ENCODE data around the gene SBK2.
"Not testable (repeated sequence)": the region's sequence is repeated elsewhere in the genome, so short reads cannot be mapped to it uniquely, and the experiment has no call there.

The SBK2 gene

DNA sequence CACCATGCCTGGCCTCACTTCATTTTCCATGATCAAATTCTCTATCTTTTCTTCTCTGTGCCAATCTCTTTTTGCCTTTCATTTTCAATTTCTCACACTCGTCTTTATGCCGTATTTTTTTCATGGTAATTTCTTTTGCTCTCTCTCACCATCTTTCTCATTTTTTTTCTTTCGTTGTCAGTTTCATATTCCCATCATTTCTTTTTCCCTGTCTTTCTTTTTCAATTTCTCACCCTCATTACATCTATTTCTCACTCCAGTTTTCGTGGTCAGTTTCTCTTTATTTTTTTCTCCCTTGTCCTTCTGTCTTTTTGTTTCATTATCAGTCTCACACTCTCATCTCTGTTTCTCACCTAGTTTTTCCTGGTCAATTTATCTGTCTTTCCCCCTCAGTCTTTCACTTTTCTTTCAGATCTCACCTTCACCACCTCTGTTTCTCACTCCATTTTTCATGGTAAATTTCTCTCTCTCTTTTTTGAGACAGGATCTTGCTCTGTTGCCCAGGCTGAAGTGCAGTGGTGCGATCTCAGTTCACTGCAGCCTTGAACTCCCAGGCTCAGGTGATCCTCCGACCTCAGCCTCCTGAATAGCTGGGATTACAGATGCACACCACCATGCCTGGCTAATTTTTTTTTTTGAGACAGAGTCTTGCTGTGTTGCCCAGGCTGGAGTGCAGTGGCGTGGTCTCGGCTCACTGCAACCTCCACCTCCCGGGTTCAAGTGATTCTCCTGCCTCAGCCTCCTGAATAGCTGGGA is 34.6 kb downstream of the SBK2 start:
- ChIA-PET CTCF (interaction anchor here (1.1 to 1.5 kb wide), 3 partner anchors 35 to 49 kb away, joined by 3 to 7 read pairs (median 3); no protein-coding TSS in a partner anchor), POLR2A (no interaction called here)
- DNase-seq = no peak
- Histone ChIP-seq H3K27ac (ENCODE audit: insufficient read depth in 1 of 2, low read depth in 1 of 2, low read length in 2 of 2, poor library complexity in 1 of 2, severe bottlenecking in 2 of 2) (no peak overlapping the region), H3K36me3 (ENCODE audit: control insufficient read depth in 4 of 4, insufficient read depth in 4 of 4, low read length in 3 of 4) (no peaks in the 10 kb centered on the region), H3K27me3 (replicated peaks in 2 of 5; ENCODE audit: control insufficient read depth in 4 of 5, insufficient read depth in 5 of 5, low read length in 4 of 5) (peaks cover 0 to 2% (median 0%) of the 10 kb centered on the region in 5 experiments), H3K4me3 (ENCODE audit: control insufficient read depth in 1 of 7, extremely low read depth in 1 of 7, insufficient read depth in 4 of 7, low read depth in 2 of 7, low read length in 6 of 7) (no peak overlapping the region), H3K9me3 (ENCODE audit: control extremely low read depth in 1 of 5, control insufficient read depth in 4 of 5, insufficient read depth in 2 of 5, low read depth in 1 of 5, low read length in 4 of 5) (peaks cover 0 to 4% (median 0%) of the 10 kb centered on the region in 5 experiments), H3K4me1 (ENCODE audit: control extremely low read depth in 1 of 4, control insufficient read depth in 4 of 4, insufficient read depth in 4 of 4, low read length in 3 of 4) (peaks cover 0 to 10% (median 7%) of the 10 kb centered on the region in 4 experiments)
- 94% methylated on average over 9 of the region's 9 CpGs for WGBS (ENCODE audit: insufficient coverage)

DNA sequence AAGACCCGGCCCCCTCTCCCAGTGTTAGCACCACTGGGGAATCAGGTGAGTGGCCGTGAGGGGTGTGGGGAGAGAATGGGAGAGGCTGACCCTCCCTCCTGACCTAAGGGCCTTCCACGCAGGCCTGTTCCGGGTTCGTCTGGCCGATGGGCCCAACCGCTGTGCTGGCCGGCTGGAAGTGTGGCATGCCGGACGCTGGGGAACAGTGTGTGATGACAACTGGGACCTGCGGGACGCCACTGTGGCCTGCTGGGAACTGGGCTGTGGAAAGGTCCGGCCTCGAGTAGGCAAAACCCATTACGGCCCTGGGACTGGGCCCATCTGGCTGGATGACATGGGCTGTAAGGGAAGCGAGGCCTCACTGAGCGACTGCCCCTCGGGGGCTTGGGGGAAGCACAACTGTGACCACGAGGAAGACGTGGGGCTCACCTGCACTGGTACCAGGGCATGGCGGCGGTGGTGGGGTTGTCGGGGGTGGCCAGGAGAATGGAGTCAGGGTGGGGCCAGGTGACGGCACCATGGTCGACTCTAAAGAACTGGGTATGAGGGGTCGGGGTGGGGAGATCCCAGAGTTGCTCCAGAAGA is 36.5 kb downstream of the SBK2 start:
- no peak for DNase-seq
- H3K27ac ChIP-seq (ENCODE audit: insufficient read depth in 1 of 2, low read depth in 1 of 2, low read length in 2 of 2, poor library complexity in 1 of 2, severe bottlenecking in 2 of 2) = no peak overlapping the region
- H3K9me3 ChIP-seq (ENCODE audit: control extremely low read depth in 1 of 5, control insufficient read depth in 4 of 5, insufficient read depth in 2 of 5, low read depth in 1 of 5, low read length in 4 of 5) = peaks cover 0 to 4% (median 0%) of the 10 kb centered on the region in 5 experiments
- peaks cover 0 to 10% (median 7%) of the 10 kb centered on the region in 4 experiments for H3K4me1 ChIP-seq (ENCODE audit: control extremely low read depth in 1 of 4, control insufficient read depth in 4 of 4, insufficient read depth in 4 of 4, low read length in 3 of 4)
- ChIA-PET CTCF (interaction anchor here (1.3 to 1.5 kb wide), 2 partner anchors 33 to 365 kb away, joined by 4 to 7 read pairs; no protein-coding TSS in a partner anchor), POLR2A (no interaction called here)
- no peak overlapping the region for H3K4me3 ChIP-seq (ENCODE audit: control insufficient read depth in 1 of 7, extremely low read depth in 1 of 7, insufficient read depth in 4 of 7, low read depth in 2 of 7, low read length in 6 of 7)
- H3K27me3 ChIP-seq (replicated peaks in 2 of 5; ENCODE audit: control insufficient read depth in 4 of 5, insufficient read depth in 5 of 5, low read length in 4 of 5) = peaks cover 0 to 2% (median 0%) of the 10 kb centered on the region in 5 experiments
- no peaks in the 10 kb centered on the region for H3K36me3 ChIP-seq (ENCODE audit: control insufficient read depth in 4 of 4, insufficient read depth in 4 of 4, low read length in 3 of 4)
- 98% methylated on average over 21 of the region's 26 CpGs for WGBS (ENCODE audit: insufficient coverage)

DNA sequence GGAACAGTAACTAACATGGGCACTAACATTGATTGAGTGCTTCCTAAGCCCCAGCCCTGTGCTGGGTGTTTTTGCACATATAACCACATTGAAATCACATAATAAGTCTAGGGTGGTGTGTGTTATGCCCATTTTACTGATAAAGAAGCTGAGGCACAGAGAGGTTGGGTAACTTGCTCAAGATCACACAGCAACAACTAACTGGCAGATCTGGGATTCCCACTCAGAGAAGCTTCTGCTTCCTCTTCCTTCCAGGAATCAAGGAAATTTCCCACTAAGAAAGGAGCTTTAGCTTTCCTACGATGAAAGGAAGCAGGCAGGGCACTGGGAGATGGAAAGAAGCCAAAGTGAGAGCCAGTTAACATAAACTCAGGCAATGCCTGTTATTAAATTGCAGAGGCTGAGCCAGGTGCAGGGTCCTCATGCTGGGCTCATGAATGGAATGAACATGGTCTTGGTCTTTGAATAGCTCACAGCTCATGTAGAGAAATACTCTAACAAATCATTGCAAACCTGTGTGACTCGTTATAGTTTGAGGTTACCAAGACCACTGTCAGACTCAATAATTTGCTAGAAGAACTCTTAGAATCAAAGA is 38.6 kb downstream of the SBK2 start:
- Histone ChIP-seq H3K4me1 (ENCODE audit: control extremely low read depth in 1 of 4, control insufficient read depth in 4 of 4, insufficient read depth in 4 of 4, low read length in 3 of 4) (peaks cover 0 to 7% (median 4%) of the 10 kb centered on the region in 4 experiments), H3K36me3 (ENCODE audit: control insufficient read depth in 4 of 4, insufficient read depth in 4 of 4, low read length in 3 of 4) (no peaks in the 10 kb centered on the region), H3K9me3 (ENCODE audit: control extremely low read depth in 1 of 5, control insufficient read depth in 4 of 5, insufficient read depth in 2 of 5, low read depth in 1 of 5, low read length in 4 of 5) (peaks cover 0 to 4% (median 0%) of the 10 kb centered on the region in 5 experiments), H3K27ac (ENCODE audit: insufficient read depth in 1 of 2, low read depth in 1 of 2, low read length in 2 of 2, poor library complexity in 1 of 2, severe bottlenecking in 2 of 2) (no peak overlapping the region), H3K4me3 (ENCODE audit: control insufficient read depth in 1 of 7, extremely low read depth in 1 of 7, insufficient read depth in 4 of 7, low read depth in 2 of 7, low read length in 6 of 7) (no peak overlapping the region), H3K27me3 (replicated peaks in 2 of 5; ENCODE audit: control insufficient read depth in 4 of 5, insufficient read depth in 5 of 5, low read length in 4 of 5) (peaks cover 0 to 12% (median 2%) of the 10 kb centered on the region in 5 experiments)
- ChIA-PET POLR2A (interaction anchor here (0.7 kb wide), 1 partner anchor 357 kb away, joined by 4 read pairs; no protein-coding TSS in a partner anchor), CTCF (interaction anchor here (1.0 to 3.4 kb wide), 4 partner anchors 14 to 36 kb away, joined by 3 to 12 read pairs (median 5); partner anchors contain the start of gene NAT14)
- DNase-seq = no peak
- 100% methylated on average over 2 of the region's 2 CpGs for WGBS (ENCODE audit: insufficient coverage)

DNA sequence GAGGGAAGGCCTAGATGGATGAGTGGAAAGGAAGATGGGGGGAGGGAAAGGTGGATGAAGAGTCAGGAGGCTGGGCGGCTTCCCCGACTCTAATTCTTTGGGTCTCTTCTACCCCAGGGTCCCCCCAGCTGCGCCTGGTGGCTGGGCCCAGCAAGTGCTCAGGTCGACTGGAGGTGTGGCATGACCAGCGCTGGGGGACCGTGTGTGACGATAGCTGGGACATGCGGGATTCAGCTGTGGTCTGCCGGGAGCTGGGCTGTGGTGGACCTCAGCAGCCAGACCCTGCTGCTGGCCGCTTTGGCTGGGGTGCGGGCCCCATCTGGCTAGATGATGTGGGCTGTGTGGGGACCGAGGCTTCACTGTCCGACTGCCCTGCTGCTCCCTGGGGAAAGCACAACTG is 39.2 kb downstream of the SBK2 start:
- POLR2A ChIA-PET = no interaction called here
- WGBS (ENCODE audit: insufficient coverage) = 94% methylated on average over 13 of the region's 13 CpGs
- no peaks in the 10 kb centered on the region for H3K36me3 ChIP-seq (ENCODE audit: control insufficient read depth in 4 of 4, insufficient read depth in 4 of 4, low read length in 3 of 4)

DNA sequence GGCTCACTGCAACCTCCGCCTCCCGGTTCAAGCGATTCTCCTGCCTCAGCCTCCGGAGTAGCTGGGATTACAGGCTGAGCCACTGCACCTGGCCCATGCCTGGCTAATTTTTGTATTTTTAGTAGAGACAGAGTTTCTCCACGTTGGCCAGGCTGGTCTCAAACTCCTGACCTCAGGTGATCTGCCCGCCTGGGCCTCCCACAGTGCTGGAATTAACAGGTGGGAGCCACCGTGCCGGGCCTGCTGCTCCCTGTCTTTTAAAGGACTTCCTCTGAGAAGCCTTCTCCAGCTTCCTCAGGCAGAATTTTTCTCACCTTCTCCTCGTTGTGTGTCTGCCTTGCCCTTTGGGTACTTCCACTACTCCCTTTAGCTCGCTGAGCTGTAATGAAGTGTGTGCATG is 40.1 kb downstream of the SBK2 start:
- H3K36me3 ChIP-seq (ENCODE audit: control insufficient read depth in 4 of 4, insufficient read depth in 4 of 4, low read length in 3 of 4); H3K27ac ChIP-seq (ENCODE audit: insufficient read depth in 1 of 2, low read depth in 1 of 2, low read length in 2 of 2, poor library complexity in 1 of 2, severe bottlenecking in 2 of 2); H3K9me3 ChIP-seq (ENCODE audit: control extremely low read depth in 1 of 5, control insufficient read depth in 4 of 5, insufficient read depth in 2 of 5, low read depth in 1 of 5, low read length in 4 of 5); DNase-seq; POLR2A ChIA-PET; H3K4me1 ChIP-seq (ENCODE audit: control extremely low read depth in 1 of 4, control insufficient read depth in 4 of 4, insufficient read depth in 4 of 4, low read length in 3 of 4); H3K4me3 ChIP-seq (ENCODE audit: control insufficient read depth in 1 of 7, extremely low read depth in 1 of 7, insufficient read depth in 4 of 7, low read depth in 2 of 7, low read length in 6 of 7): not testable (repeated sequence)
- CTCF ChIA-PET = interaction anchor here (1.2 to 3.4 kb wide), 4 partner anchors 10 to 29 kb away, joined by 4 to 12 read pairs (median 5); partner anchors contain the start of gene NAT14
- whole genome bisulfite sequencing (ENCODE audit: insufficient coverage) = 95% methylated on average over 10 of the region's 10 CpGs
- peaks cover 0 to 21% (median 2%) of the 10 kb centered on the region in 5 experiments for H3K27me3 ChIP-seq (replicated peaks in 2 of 5; ENCODE audit: control insufficient read depth in 4 of 5, insufficient read depth in 5 of 5, low read length in 4 of 5)

More for the DNA sequence above, 39.2 kb downstream of the SBK2 start:
- no peak for DNase-seq
- Histone ChIP-seq H3K9me3 (ENCODE audit: control extremely low read depth in 1 of 5, control insufficient read depth in 4 of 5, insufficient read depth in 2 of 5, low read depth in 1 of 5, low read length in 4 of 5) (peaks cover 0 to 4% (median 0%) of the 10 kb centered on the region in 5 experiments), H3K27ac (ENCODE audit: insufficient read depth in 1 of 2, low read depth in 1 of 2, low read length in 2 of 2, poor library complexity in 1 of 2, severe bottlenecking in 2 of 2) (no peak overlapping the region), H3K27me3 (replicated peaks in 2 of 5; ENCODE audit: control insufficient read depth in 4 of 5, insufficient read depth in 5 of 5, low read length in 4 of 5) (peaks cover 0 to 15% (median 2%) of the 10 kb centered on the region in 5 experiments), H3K4me3 (ENCODE audit: control insufficient read depth in 1 of 7, extremely low read depth in 1 of 7, insufficient read depth in 4 of 7, low read depth in 2 of 7, low read length in 6 of 7) (no peak overlapping the region), H3K4me1 (ENCODE audit: control extremely low read depth in 1 of 4, control insufficient read depth in 4 of 4, insufficient read depth in 4 of 4, low read length in 3 of 4) (peaks cover 0 to 6% (median 3%) of the 10 kb centered on the region in 4 experiments)
- CTCF ChIA-PET = interaction anchor here (1.2 to 3.4 kb wide), 3 partner anchors 14 to 30 kb away, joined by 4 to 12 read pairs (median 6); partner anchors contain the start of gene NAT14

DNA sequence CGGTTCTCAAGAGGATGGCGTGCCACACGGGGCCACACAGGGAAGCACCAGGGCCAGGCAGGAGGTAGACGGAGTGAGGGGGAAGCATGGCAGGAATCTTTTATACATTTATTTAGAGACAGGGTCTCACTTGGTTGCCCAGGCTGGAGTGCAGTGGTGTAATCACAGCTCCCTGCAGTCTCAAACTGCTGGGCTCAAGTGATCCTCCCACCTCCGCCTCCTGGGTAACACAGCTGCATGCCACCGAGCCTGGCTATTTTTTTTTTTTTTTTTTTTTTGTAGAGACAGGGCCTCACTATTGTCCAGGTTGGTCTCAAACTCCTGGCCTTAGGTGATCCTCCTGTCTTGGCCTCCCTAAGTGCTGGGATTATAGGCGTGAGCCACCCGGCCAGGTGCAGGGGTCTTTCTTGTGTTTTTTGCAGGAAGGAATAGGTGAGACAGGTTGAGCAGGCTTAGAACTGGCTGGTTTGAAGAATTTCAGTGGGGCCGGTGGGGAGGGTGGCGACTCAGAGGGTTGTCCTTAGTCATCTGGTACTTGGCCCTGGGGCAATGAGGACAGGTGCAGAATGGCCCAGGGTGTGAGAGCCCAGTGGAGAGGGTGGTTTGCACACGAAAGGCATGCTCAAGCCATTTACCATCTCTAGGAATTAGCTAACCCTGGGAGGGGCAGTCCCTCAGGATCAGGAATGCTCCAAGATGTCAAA is 41.1 kb downstream of the SBK2 start:
- Histone ChIP-seq H3K27ac (ENCODE audit: insufficient read depth in 1 of 2, low read depth in 1 of 2, low read length in 2 of 2, poor library complexity in 1 of 2, severe bottlenecking in 2 of 2) (no peak overlapping the region), H3K4me1 (ENCODE audit: control extremely low read depth in 1 of 4, control insufficient read depth in 4 of 4, insufficient read depth in 4 of 4, low read length in 3 of 4) (peaks cover 0 to 6% (median 3%) of the 10 kb centered on the region in 4 experiments), H3K27me3 (replicated peaks in 2 of 5; ENCODE audit: control insufficient read depth in 4 of 5, insufficient read depth in 5 of 5, low read length in 4 of 5) (peaks cover 0 to 25% (median 2%) of the 10 kb centered on the region in 5 experiments), H3K4me3 (ENCODE audit: control insufficient read depth in 1 of 7, extremely low read depth in 1 of 7, insufficient read depth in 4 of 7, low read depth in 2 of 7, low read length in 6 of 7) (no peak overlapping the region), H3K36me3 (ENCODE audit: control insufficient read depth in 4 of 4, insufficient read depth in 4 of 4, low read length in 3 of 4) (no peaks in the 10 kb centered on the region), H3K9me3 (ENCODE audit: control extremely low read depth in 1 of 5, control insufficient read depth in 4 of 5, insufficient read depth in 2 of 5, low read depth in 1 of 5, low read length in 4 of 5) (no peaks in the 10 kb centered on the region)
- WGBS (ENCODE audit: insufficient coverage) = 93% methylated on average over 7 of the region's 11 CpGs
- no peak for DNase-seq
- ChIA-PET POLR2A (no interaction called here), CTCF (interaction anchor here (1.2 to 3.4 kb wide), 4 partner anchors 8 to 36 kb away, joined by 4 to 13 read pairs (median 8); partner anchors contain the start of gene NAT14)
